K562 (cell line): Measurements from ENCODE around the gene PPM1M. TPM values are rescaled to one million over a fixed set of nuclear protein-coding genes. Genes with fewer than 3 reads are reported as not detected.

ENCODE experiments used
- ELF1 ChIP-seq: fragments of 200-800 bp; sonication (Bioruptor generic); IDR thresholded peaks from 2 replicates; pipeline ENCODE4 v1.6.1; 2016; ENCODE audit warnings: missing genetic modification characterization, missing compliant biosample characterization
- HNRNPUL1 ChIP-seq: fragments of 200-400 bp; formaldehyde crosslinking; IDR thresholded peaks from 2 replicates; pipeline ENCODE4 v1.6.1; 2017; ENCODE audit warnings: low read length
- POLR3G ChIP-seq: IDR thresholded peaks from 2 replicates; pipeline ENCODE4 v1.6.1; 2011; ENCODE audit not compliant: insufficient read length, insufficient replicate concordance; ENCODE audit errors: extremely low read depth
- ZNF143 ChIP-seq: sonication (generic); formaldehyde crosslinking; IDR thresholded peaks from 2 replicates; pipeline ENCODE4 v1.9.0; 2022; ENCODE audit warnings: mild to moderate bottlenecking, missing genetic modification reagents
- ZNF146 ChIP-seq: IDR thresholded peaks from one replicate; pipeline ENCODE4 v1.6.1; 2018; ENCODE audit warnings: missing compliant biosample characterization; ENCODE audit not compliant: unreplicated experiment
- ZNF551 ChIP-seq: fragments of 250-450 bp; sonication (Bioruptor Pico); IDR thresholded peaks from 2 replicates; pipeline ENCODE4 v1.5.0; 2021; ENCODE audit warnings: mild to moderate bottlenecking, moderate library complexity
- ZNF780A ChIP-seq: fragments of 250-450 bp; sonication (Bioruptor Pico); IDR thresholded peaks from 2 replicates; pipeline ENCODE4 v1.5.0; 2021; ENCODE audit warnings: mild to moderate bottlenecking
- polyA plus RNA-seq, 8 experiments: library from polyadenylated mRNA; depleted of rRNA in 4 of 8; stranded (reverse) in 5 of 8; unstranded in 3 of 8; fragments of >200 nt; fragmentation: Nextera tagmentation in 2 of 8; fragmentation: Illumina TruSeq in 1 of 8; extraction: Ambion mirVana in 2 of 8; extraction: Trizol in 1 of 8; gene quantifications; 2 replicates each; pipeline versions ENCODE4 v1.2.1 to v1.2.3, GENCODE V29; 2011 to 2014; ENCODE audit warnings: inconsistent platforms in 1 of 8, missing spikeins in 1 of 8
- total RNA-seq, 7 experiments: library from RNA; depleted of rRNA in 6 of 7; stranded (reverse); fragments of >200 nt in 6 of 7; fragmentation: Illumina TruSeq in 2 of 7; extraction: Trizol in 2 of 7; gene quantifications; 2 replicates each; pipeline versions ENCODE4 v1.2.1 to v1.2.3, GENCODE V29; 2011 to 2021; ENCODE audit warnings: low replicate concordance in 1 of 7
- TF ChIP-seq, protein P1 (sequence below): sonication (generic); formaldehyde crosslinking; IDR thresholded peaks from 2 replicates; pipeline ENCODE4 v1.8.0; 2023; ENCODE audit warnings: missing genetic modification reagents, mild to moderate bottlenecking, borderline replicate concordance

The PPM1M gene
- total and polyA plus RNA-seq, 9 of the 15 experiments (the other 6 are each of a cell fraction or from before 2014, with no cell fraction given), result 1.4 to 9.2 (median 4.4) TPM

DNA sequence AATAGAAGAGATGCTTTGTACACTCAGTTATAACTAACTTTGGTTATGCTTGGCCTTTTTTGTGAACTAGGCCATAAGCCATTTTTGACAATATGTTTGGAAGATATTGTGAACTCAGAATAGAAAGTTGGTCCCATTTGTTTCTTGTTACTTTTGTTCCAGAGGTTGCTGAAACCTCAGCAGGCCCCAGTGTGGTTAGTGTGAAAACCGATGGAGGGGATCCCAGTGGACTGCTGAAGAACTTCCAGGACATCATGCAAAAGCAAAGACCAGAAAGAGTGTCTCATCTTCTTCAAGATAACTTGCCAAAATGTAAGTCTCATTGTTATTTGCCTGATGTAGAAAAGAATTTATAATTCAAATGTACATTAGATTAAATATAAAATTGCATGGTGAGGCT lies 41.9 kb upstream of the PPM1M start (continued):
- no peak for TF ChIP-seq ELF1 (tag)
- TF ChIP-seq HNRNPUL1, result no peak
- TF ChIP-seq ZNF780A (CRISPR knock-in tag), result no peak
- TF ChIP-seq, protein P1, sequence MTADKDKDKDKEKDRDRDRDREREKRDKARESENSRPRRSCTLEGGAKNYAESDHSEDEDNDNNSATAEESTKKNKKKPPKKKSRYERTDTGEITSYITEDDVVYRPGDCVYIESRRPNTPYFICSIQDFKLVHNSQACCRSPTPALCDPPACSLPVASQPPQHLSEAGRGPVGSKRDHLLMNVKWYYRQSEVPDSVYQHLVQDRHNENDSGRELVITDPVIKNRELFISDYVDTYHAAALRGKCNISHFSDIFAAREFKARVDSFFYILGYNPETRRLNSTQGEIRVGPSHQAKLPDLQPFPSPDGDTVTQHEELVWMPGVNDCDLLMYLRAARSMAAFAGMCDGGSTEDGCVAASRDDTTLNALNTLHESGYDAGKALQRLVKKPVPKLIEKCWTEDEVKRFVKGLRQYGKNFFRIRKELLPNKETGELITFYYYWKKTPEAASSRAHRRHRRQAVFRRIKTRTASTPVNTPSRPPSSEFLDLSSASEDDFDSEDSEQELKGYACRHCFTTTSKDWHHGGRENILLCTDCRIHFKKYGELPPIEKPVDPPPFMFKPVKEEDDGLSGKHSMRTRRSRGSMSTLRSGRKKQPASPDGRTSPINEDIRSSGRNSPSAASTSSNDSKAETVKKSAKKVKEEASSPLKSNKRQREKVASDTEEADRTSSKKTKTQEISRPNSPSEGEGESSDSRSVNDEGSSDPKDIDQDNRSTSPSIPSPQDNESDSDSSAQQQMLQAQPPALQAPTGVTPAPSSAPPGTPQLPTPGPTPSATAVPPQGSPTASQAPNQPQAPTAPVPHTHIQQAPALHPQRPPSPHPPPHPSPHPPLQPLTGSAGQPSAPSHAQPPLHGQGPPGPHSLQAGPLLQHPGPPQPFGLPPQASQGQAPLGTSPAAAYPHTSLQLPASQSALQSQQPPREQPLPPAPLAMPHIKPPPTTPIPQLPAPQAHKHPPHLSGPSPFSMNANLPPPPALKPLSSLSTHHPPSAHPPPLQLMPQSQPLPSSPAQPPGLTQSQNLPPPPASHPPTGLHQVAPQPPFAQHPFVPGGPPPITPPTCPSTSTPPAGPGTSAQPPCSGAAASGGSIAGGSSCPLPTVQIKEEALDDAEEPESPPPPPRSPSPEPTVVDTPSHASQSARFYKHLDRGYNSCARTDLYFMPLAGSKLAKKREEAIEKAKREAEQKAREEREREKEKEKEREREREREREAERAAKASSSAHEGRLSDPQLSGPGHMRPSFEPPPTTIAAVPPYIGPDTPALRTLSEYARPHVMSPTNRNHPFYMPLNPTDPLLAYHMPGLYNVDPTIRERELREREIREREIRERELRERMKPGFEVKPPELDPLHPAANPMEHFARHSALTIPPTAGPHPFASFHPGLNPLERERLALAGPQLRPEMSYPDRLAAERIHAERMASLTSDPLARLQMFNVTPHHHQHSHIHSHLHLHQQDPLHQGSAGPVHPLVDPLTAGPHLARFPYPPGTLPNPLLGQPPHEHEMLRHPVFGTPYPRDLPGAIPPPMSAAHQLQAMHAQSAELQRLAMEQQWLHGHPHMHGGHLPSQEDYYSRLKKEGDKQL, result no peak
- no peak for TF ChIP-seq ZNF143 (CRISPR knock-in tag)
- TF ChIP-seq POLR3G, result no peak
- no peak for TF ChIP-seq ZNF551
- TF ChIP-seq ZNF146 (CRISPR knock-in tag), result no peak
